Ascending aorta (tissue), 2 donors: ENCODE results near the gene ISM1. TPM values are rescaled to one million over a fixed set of nuclear protein-coding genes. Genes with fewer than 3 reads are reported as not detected.

Experiments used
- DNase-seq, 2 donors: peaks; one replicate each; pipeline ENCODE4 v3.0.0-alpha.2; 2019; ENCODE audit warnings: low spot score in 2 of 2
- H3K27ac ChIP-seq, 2 donors: fragments of 200-600 bp; sonication (generic); one replicate each; pipeline ENCODE4 v1.5.1; 2016 to 2017; ENCODE audit warnings: mild to moderate bottlenecking in 1 of 2
- H3K27me3 ChIP-seq: fragments of 200-600 bp; sonication (generic); one replicate; pipeline ENCODE4 v1.5.1; 2017
- H3K36me3 ChIP-seq, 2 donors: fragments of 200-600 bp; sonication (generic); one replicate each; pipeline ENCODE4 v1.5.1; 2016
- H3K4me1 ChIP-seq, 2 donors: fragments of 200-600 bp; sonication (generic); one replicate each; pipeline ENCODE4 v1.5.1; 2016 to 2017; ENCODE audit warnings: mild to moderate bottlenecking in 1 of 2
- H3K4me3 ChIP-seq, 2 donors: fragments of 200-600 bp; sonication (generic); one replicate each; pipeline ENCODE4 v1.5.1; 2016 to 2017; ENCODE audit warnings: mild to moderate bottlenecking in 1 of 2
- H3K9me3 ChIP-seq, 2 donors: fragments of 200-600 bp; sonication (generic); one replicate each; pipeline ENCODE4 v1.5.1; 2016
- CTCF ChIP-seq, 3 experiments: fragments of 200-600 bp in 2 of 3; fragments of 450-650 bp in 1 of 3; sonication (generic) in 2 of 3; IDR thresholded peaks; one replicate each; pipeline ENCODE4 v1.5.1; 2016 to 2019; ENCODE audit warnings: antibody characterized with exemption in 3 of 3, mild to moderate bottlenecking in 1 of 3, moderate library complexity in 1 of 3
- intact Hi-C: fragments of 100-400 bp; cut with DNase I; formaldehyde crosslinking; loops from one replicate; pipeline ENCODE4 v1.15.1; 2023
- total RNA-seq: library from RNA; depleted of rRNA; stranded (reverse); fragments of >200 nt; gene quantifications from one replicate; pipeline ENCODE4 v1.1.0, GENCODE V29; 2016

ISM1 gene
- total RNA-seq, 1 donor from 2014 or later, result 60.1 TPM

- Histone ChIP-seq H3K27ac (no peak overlapping the region), H3K9me3 (no peaks in the 10 kb centered on the region), H3K4me1 (no peaks in the 10 kb centered on the region), H3K27me3 (no peaks in the 10 kb centered on the region), H3K4me3 (no peak overlapping the region), H3K36me3 (no peaks in the 10 kb centered on the region)
- intact Hi-C loops, result loop anchor here (10.0 kb wide), 1 partner anchor 418 kb away; no protein-coding TSS in a partner anchor
- no peak for DNase-seq
- TF ChIP-seq CTCF (IDR thresholded peaks at IDR 0.05), result no peak
Measured at GRCh38 chr20:13337090-13337784, 116.2 kb downstream of the ISM1 start.

GRCh38 chr20:13338097-13338661 is 117.1 kb downstream of the ISM1 start:
- intact Hi-C loops, result loop anchor here (10.0 kb wide), 1 partner anchor 417 kb away; no protein-coding TSS in a partner anchor
- no peak overlapping the region for H3K4me3 ChIP-seq

GRCh38 chr20:13338999-13339411 is 117.9 kb downstream of the ISM1 start:
- intact Hi-C loops, result loop anchor here (10.0 kb wide), 1 partner anchor 416 kb away; no protein-coding TSS in a partner anchor
- no peak for DNase-seq
- Histone ChIP-seq H3K36me3 (no peaks in the 10 kb centered on the region), H3K27me3 (no peaks in the 10 kb centered on the region), H3K4me3 (no peak overlapping the region), H3K4me1 (no peaks in the 10 kb centered on the region), H3K9me3 (no peaks in the 10 kb centered on the region), H3K27ac (no peak overlapping the region)
- no peak for TF ChIP-seq CTCF (IDR thresholded peaks at IDR 0.05)

More at GRCh38 chr20:13338097-13338661, 117.1 kb downstream of the ISM1 start:
- H3K36me3 ChIP-seq, result no peaks in the 10 kb centered on the region
- DNase-seq, result no peak
- H3K27me3 ChIP-seq, result no peaks in the 10 kb centered on the region
- H3K27ac ChIP-seq, result no peak overlapping the region
- no peaks in the 10 kb centered on the region for H3K9me3 ChIP-seq
- no peak for TF ChIP-seq CTCF (IDR thresholded peaks at IDR 0.05)
- no peaks in the 10 kb centered on the region for H3K4me1 ChIP-seq

GRCh38 chr20:13340088-13340487 is 119.0 kb downstream of the ISM1 start:
- H3K4me3 ChIP-seq, result no peak overlapping the region
- H3K36me3 ChIP-seq, result no peaks in the 10 kb centered on the region
- H3K9me3 ChIP-seq, result no peaks in the 10 kb centered on the region
- intact Hi-C loops, result no loop called here
- no peak for DNase-seq
- no peaks in the 10 kb centered on the region for H3K27me3 ChIP-seq
- no peak for TF ChIP-seq CTCF (IDR thresholded peaks at IDR 0.05)
- no peaks in the 10 kb centered on the region for H3K4me1 ChIP-seq
- H3K27ac ChIP-seq, result no peak overlapping the region

GRCh38 chr20:13341737-13342393 is 120.8 kb downstream of the ISM1 start:
- Histone ChIP-seq H3K27ac (no peak overlapping the region), H3K4me3 (no peak overlapping the region), H3K27me3 (no peaks in the 10 kb centered on the region), H3K4me1 (peaks cover 0 to 3% of the 10 kb centered on the region in 2 donors), H3K36me3 (no peaks in the 10 kb centered on the region), H3K9me3 (no peaks in the 10 kb centered on the region)
- intact Hi-C loops, result no loop called here
- no peak for TF ChIP-seq CTCF (IDR thresholded peaks at IDR 0.05)
- DNase-seq, result no peak
